HCT116 (cell line): ENCODE measurements around the gene CAPS. TPM values are rescaled to one million over a fixed set of nuclear protein-coding genes. Genes with fewer than 3 reads are reported as not detected.

Source experiments
- ATAC-seq: fragments of 200-7000 bp; cut with Tn5 transposase; 2 replicates; pipeline ENCODE4 v1.9.1; 2020; ENCODE audit warnings: mild to moderate bottlenecking, moderate library complexity
- BruUV-seq: library from RNA; stranded (reverse); fragments of 400-500 nt; replicated peaks from 2 replicates; lab custom pipeline; 2021; lab: Mats Ljungman, UMichigan
- CTCF ChIA-PET: fragments of 300-600 bp; sonication (Branson Sonifier 250); formaldehyde crosslinking; loops from one replicate; lab custom pipeline; 2021; ENCODE audit warnings: antibody characterized with exemption; lab: Charles Lee
- POLR2A ChIA-PET: fragments of 300-600, 350-600 bp; sonication (Branson Sonifier 250); formaldehyde crosslinking; loops from one replicate; lab custom pipeline; 2021; ENCODE audit warnings: antibody characterized with exemption; lab: Charles Lee
- RAD21 ChIA-PET, 2 experiments: fragments of 300-600 bp; sonication (Branson Sonifier 250); formaldehyde crosslinking; loops; one replicate each; lab custom pipeline; 2023; ENCODE audit warnings: low total read pairs in 2 of 2; ENCODE audit not compliant: uncharacterized antibody in 2 of 2, unreplicated experiment in 2 of 2, low non-redundant PET in 1 of 2; lab: Charles Lee
- DNase-seq: peaks from one replicate; pipeline ENCODE4 v3.0.0-alpha.2; 2010; ENCODE audit warnings: low read depth, low spot score
- H2AFZ ChIP-seq: fragments of 200-600 bp; shearing (Covaris generic), sonication (generic); 2 replicates; pipeline ENCODE4 v1.6.1; 2017; ENCODE audit warnings: low read depth, mixed run types, mixed read lengths, antibody characterized with exemption, low read length; ENCODE audit not compliant: poor library complexity, severe bottlenecking
- H3K27ac ChIP-seq: 2 replicates; pipeline ENCODE4 v1.5.1; 2012; ENCODE audit warnings: low read depth, low read length
- H3K27me3 ChIP-seq: fragments of 200-600 bp; sonication (generic); 2 replicates; pipeline ENCODE4 v1.6.1; 2016; ENCODE audit warnings: mixed run types, low read length, mixed read lengths; ENCODE audit not compliant: insufficient read depth
- H3K36me3 ChIP-seq, 2 experiments: fragments of 200-500 bp in 1 of 2; fragments of 200-600 bp in 1 of 2; sonication (Bioruptor generic) in 1 of 2; sonication (generic) in 1 of 2; 2 replicates each; pipeline versions ENCODE4 v1.5.1 to v1.6.1; 2014 to 2016; ENCODE audit warnings: low read length in 2 of 2, inconsistent platforms in 1 of 2, mixed read lengths in 1 of 2, mixed run types in 1 of 2; ENCODE audit not compliant: insufficient read depth in 2 of 2, control insufficient read depth in 1 of 2
- H3K4me1 ChIP-seq, 2 experiments: fragments of 200-600 bp in 1 of 2; sonication (generic) in 1 of 2; 2 replicates each; pipeline versions ENCODE4 v1.5.1 to v1.6.1; 2012 to 2017; ENCODE audit warnings: low read length in 2 of 2, inconsistent platforms in 1 of 2, mild to moderate bottlenecking in 1 of 2, mixed read lengths in 1 of 2, mixed run types in 1 of 2, moderate library complexity in 1 of 2; ENCODE audit not compliant: insufficient read depth in 2 of 2, control insufficient read depth in 1 of 2
- H3K4me2 ChIP-seq: fragments of 200-600 bp; sonication (generic); 2 replicates; pipeline ENCODE4 v1.6.1; 2017; ENCODE audit warnings: mixed run types, low read length, mixed read lengths
- H3K4me3 ChIP-seq, 2 experiments: fragments of 200-600 bp in 1 of 2; sonication (generic) in 1 of 2; replicated peaks in 1 of 2; 2 replicates each; pipeline ENCODE4 v1.5.1; 2011 to 2016; ENCODE audit warnings: low read length in 2 of 2, control low read depth in 1 of 2, low read depth in 1 of 2, mild to moderate bottlenecking in 1 of 2, mixed read lengths in 1 of 2, mixed run types in 1 of 2
- H3K79me2 ChIP-seq: fragments of 200-600 bp; sonication (generic); 2 replicates; pipeline ENCODE4 v1.6.1; 2017; ENCODE audit warnings: mild to moderate bottlenecking, mixed run types, low read length, moderate library complexity, mixed read lengths; ENCODE audit not compliant: insufficient read depth
- H3K9ac ChIP-seq: fragments of 200-600 bp; sonication (generic); 2 replicates; pipeline ENCODE4 v1.6.1; 2016; ENCODE audit warnings: low read length, mixed read lengths
- H3K9me2 ChIP-seq: fragments of 200-600 bp; sonication (generic), shearing (Covaris generic); 2 replicates; pipeline ENCODE4 v1.6.1; 2017; ENCODE audit warnings: mixed run types, mild to moderate bottlenecking, moderate library complexity; ENCODE audit not compliant: insufficient read depth
- H3K9me3 ChIP-seq, 2 experiments: fragments of 200-500 bp in 1 of 2; fragments of 200-600 bp in 1 of 2; sonication (Bioruptor generic) in 1 of 2; sonication (generic) in 1 of 2; 2 replicates each; pipeline ENCODE4 v1.6.1; 2014 to 2017; ENCODE audit warnings: low read length in 2 of 2, mixed read lengths in 2 of 2, inconsistent platforms in 1 of 2, low read depth in 1 of 2, mild to moderate bottlenecking in 1 of 2, mixed run types in 1 of 2, moderate library complexity in 1 of 2; ENCODE audit not compliant: control insufficient read depth in 1 of 2, insufficient read depth in 1 of 2
- H4K20me1 ChIP-seq: fragments of 200-600 bp; sonication (generic), shearing (Covaris generic); 2 replicates; pipeline ENCODE4 v1.6.1; 2017; ENCODE audit warnings: mixed run types, mild to moderate bottlenecking, moderate library complexity; ENCODE audit not compliant: insufficient read depth
- CTCF ChIP-seq, 3 experiments: fragments of 200-600 bp in 1 of 3; sonication (generic) in 1 of 3; IDR thresholded peaks in 2 of 3; conservative IDR thresholded peaks in 1 of 3; 2 replicates each; pipeline ENCODE4 v1.5.1; 2012 to 2017; ENCODE audit warnings: low read depth in 2 of 3, low read length in 2 of 3, antibody characterized with exemption in 1 of 3, borderline replicate concordance in 1 of 3, control low read depth in 1 of 3, mild to moderate bottlenecking in 1 of 3, mixed read lengths in 1 of 3, mixed run types in 1 of 3, moderate library complexity in 1 of 3; ENCODE audit not compliant: insufficient read depth in 1 of 3
- EGR1 ChIP-seq: IDR thresholded peaks from 2 replicates; pipeline ENCODE4 v1.6.1; 2012; ENCODE audit warnings: low read depth
- MAX ChIP-seq: IDR thresholded peaks from 2 replicates; pipeline ENCODE4 v1.6.1; 2012
- POLR2AphosphoS5 ChIP-seq: IDR thresholded peaks from 2 replicates; pipeline ENCODE4 v1.6.1; 2011; ENCODE audit warnings: mild to moderate bottlenecking, low read depth, low read length, moderate library complexity
- SIN3A ChIP-seq: IDR thresholded peaks from 2 replicates; pipeline ENCODE4 v1.6.1; 2012; ENCODE audit warnings: low read depth
- ZBTB33 ChIP-seq: IDR thresholded peaks from 2 replicates; pipeline ENCODE4 v1.6.1; 2011; ENCODE audit warnings: mild to moderate bottlenecking, low read length, moderate library complexity; ENCODE audit not compliant: insufficient replicate concordance; ENCODE audit errors: extremely low read depth
- intact Hi-C: fragments of 100-400 bp; cut with micrococcal nuclease; formaldehyde crosslinking; loops from 2 replicates; pipeline ENCODE4 v1.10.0; 2022
- total RNA-seq: library from RNA; stranded (reverse); gene quantifications from one replicate; pipeline ENCODE4 v1.2.1, GENCODE V29; 2021; ENCODE audit not compliant: unreplicated experiment

CAPS gene
- total RNA-seq, 1 experiment from 2014 or later: 2.5 TPM

GRCh38 chr19:5932609-5933262 is 18.7 kb downstream of the CAPS start:
- no peak overlapping the region for H3K9ac ChIP-seq
- H3K4me2 ChIP-seq: no peak overlapping the region
- H3K79me2 ChIP-seq: peaks cover 22% of the 10 kb centered on the region; the same call in 1 of the 2 replicates
- TF ChIP-seq SIN3A (no peak), CTCF (IDR thresholded peaks at IDR 0.05 in 2 of 3, conservative IDR thresholded peaks at IDR 0.05 in 1 of 3; ENCODE audit: borderline replicate concordance in 1 of 3, insufficient read depth in 1 of 3, low read depth in 2 of 3, low read length in 2 of 3) (no peak), MAX (no peak), ZBTB33 (no peak), EGR1 (no peak), POLR2AphosphoS5 (no peak)
- TF ChIP-seq, all 23 proteins: peak for 0
- H3K9me2 ChIP-seq: no peaks in the 10 kb centered on the region
- DNase-seq (no peak), ATAC-seq (no peak)
- no peaks in the 10 kb centered on the region for H4K20me1 ChIP-seq
- ChIA-PET RAD21 (no interaction called here), POLR2A (no interaction called here), CTCF (no interaction called here)
- intact Hi-C loops: no loop called here
- BruUV-seq: no TSS peak
- no peaks in the 10 kb centered on the region for H3K27me3 ChIP-seq
- H2AFZ ChIP-seq: no peak overlapping the region
- no peaks in the 10 kb centered on the region for H3K4me1 ChIP-seq
- H3K27ac ChIP-seq: no peak overlapping the region
- H3K36me3 ChIP-seq: peaks cover 19 to 46% of the 10 kb centered on the region in 2 experiments; a peak in 3 of 4 replicates
- no peaks in the 10 kb centered on the region for H3K9me3 ChIP-seq
- H3K4me3 ChIP-seq: no peak overlapping the region
